Stimulated activated CD4-positive, alpha-beta T cell treated with anti-CD3 and anti-CD28 coated beads, Interleukin-12 subunit alpha, Interleukin-12 subunit beta, amount 100 ng/mL, for 24 hours (primary cell): ENCODE data around the gene NF1.
A peak's percentile ranks its signal among the peaks of the same experiment; 100 is the strongest.
"Not testable (repeated sequence)": the region's sequence is repeated elsewhere in the genome, so short reads cannot be mapped to it uniquely, and the experiment has no call there.

ENCODE experiments used
- DNase-seq, 2 experiments: peaks; one replicate each; pipeline ENCODE4 v3.0.0-alpha.2; 2020; ENCODE audit warnings: low read depth in 2 of 2

The NF1 gene

GRCh38 chr17:31085563-31085962, 9.2 kb upstream of the NF1 start:
- DNase-seq = no peak

GRCh38 chr17:31089471-31089870, 5.3 kb upstream of the NF1 start:
- DNase-seq = no peak

DNA sequence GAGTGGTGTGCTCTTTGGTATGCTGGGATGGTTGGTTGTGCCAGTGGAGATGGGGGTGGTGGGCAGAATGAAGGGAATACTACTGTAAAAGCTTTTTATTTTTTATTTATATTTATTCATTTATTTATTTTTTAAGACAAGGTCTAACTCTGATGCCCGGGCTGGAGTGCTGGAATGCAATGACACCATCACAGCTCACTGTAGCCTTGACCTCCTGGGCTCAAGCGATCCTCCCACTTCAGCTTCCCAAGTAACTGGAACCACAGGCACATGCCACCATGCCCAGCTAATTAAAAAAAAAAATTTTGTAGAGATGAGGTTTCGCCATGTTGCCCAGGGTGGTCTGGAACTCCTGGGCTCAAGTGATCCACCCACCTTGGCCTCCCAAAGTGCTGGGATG, 4.1 kb upstream of the NF1 start:
- not testable (repeated sequence) for DNase-seq

GRCh38 chr17:31092475-31093064, 2.2 kb upstream of the NF1 start:
- DNase-seq = no peak

DNA sequence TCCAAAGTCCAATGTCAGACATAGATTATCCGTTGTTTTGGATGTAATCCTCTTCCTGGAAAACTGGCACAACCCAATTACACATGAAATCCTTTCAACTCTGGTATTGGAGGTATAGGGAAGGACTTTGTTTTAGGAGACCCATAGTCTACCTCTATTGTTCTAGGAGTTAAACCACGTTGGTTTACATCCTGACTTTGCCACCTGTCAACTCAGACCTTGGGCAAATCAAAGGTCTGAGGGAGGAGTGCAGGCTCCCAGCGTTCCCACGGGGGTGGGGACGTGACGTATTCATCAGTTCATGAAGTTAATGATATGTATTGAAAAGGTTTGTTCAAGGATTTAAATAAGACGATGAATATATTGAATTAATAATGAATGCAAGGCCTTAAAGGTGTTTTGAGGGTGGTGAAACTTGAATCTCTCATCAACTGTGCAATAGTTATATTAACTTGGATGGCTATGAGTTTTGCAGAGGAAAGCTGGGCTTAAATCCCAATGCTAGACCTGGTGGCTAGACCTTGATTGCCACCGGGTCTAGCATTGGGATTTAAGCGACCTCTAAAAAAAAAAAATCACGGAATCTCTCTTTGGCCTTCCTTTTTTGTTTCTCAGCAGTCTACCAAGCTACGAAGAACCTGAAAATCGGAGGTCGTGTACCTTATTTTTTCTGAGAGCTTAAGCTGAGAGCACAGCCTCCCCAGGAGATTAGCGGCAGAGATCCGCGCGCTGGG, 744 bp upstream of the NF1 start:
- DNase-seq = no peak

DNA sequence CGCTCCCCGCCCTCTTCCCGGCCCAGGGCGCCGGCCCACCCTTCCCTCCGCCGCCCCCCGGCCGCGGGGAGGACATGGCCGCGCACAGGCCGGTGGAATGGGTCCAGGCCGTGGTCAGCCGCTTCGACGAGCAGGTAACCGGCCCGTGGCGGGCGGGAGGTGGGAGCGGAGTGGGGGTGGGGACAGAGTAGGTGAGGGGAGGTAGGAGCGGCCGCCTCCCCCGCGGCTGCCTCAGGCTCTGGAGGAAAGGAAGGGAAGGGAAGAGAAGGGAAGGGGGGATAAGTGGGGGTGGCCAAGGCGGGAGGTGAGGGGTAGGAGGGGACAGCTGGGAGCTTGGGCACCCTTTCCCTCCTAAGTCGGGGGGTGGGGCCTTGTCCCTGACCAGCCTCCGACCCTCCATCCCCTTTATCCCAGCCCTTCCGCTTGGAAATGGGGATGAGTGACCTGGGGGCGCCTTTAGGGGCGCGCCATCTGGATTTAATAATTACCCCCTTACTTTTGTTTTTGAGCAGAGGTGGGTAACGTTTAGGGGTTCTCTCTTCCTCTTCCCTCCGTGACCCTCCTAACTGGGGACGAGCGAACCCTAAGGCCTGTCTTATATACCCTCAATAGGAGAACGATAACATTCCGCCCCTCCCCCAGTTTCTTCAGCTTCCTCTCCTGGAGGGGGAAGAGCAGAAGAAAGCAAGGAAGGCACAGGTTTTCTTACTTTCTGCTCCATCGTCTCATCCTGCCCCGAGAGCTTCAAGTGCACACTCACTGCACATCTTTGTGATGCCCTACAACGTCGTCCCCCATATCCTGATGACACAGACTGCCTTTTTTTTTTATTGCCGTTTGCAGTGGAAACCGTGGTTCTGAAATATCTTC, 694 bp downstream of the NF1 start:
- DNase-seq = peak in 1 of 2 experiments; percentile 3

DNA sequence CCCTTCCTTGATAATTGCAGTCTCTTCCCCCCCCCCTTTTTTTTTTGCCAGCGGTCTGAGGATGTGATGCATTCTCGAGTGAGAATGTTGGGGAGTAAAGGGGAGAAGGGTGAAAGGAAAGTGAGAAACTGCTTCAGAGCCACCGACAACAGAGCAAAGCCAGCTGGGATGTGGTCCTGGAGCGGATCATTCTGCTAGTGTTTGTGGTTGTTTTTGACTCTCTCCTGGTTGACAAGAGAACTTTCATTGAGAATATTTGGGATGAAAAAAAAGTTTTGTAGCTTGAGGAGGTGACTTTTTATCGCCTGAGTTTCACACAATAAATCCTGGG, 1.3 kb downstream of the NF1 start:
- DNase-seq = no peak

DNA sequence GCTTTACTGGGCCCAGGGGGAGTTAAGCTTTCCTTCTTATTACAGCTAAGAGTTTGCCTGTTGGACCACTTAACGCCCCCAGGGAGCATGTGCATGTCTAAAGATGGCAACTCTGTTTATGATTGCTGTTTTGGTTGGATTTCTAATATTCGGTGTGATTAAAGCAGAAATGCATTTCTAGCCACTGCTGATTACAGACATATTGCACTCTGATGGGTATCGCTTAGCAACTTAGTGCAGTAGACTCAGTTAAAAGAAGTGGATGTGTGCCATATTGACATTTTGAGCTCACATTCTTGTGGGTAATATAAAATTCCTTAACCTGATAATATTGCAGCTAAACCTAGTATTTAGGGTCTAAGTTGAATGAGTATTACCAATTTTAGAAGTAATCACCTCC, 4.2 kb downstream of the NF1 start:
- no peak for DNase-seq

DNA sequence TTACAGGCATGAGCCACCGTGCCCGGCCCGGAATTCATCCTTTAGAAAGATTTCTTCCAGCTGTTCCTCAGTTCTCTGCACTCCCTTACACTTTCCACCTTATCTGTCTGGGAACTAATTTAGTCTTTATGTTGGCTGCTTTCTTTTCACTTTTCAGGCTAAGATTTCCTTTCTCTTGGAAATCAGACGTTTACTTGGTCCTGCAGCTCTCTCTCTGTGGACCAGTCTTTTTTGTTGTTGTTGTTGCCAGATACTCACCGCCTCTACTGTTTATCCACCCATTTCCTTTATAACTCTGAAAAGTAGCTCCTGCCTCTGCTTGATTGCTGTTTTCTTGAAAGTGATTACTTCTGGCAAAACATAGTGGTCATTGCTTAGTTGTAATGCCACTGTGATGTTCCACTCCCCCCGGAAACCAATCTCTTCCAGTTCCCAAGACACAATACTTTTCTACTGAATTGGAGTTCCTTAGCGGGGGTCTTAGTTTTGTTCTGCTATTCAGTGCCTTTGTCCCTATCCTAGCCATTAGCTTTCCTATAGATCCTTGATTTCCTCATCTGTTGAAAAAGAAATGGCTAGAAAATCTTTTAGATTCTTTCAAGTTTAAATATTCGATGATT, 6.2 kb downstream of the NF1 start:
- DNase-seq = no peak

DNA sequence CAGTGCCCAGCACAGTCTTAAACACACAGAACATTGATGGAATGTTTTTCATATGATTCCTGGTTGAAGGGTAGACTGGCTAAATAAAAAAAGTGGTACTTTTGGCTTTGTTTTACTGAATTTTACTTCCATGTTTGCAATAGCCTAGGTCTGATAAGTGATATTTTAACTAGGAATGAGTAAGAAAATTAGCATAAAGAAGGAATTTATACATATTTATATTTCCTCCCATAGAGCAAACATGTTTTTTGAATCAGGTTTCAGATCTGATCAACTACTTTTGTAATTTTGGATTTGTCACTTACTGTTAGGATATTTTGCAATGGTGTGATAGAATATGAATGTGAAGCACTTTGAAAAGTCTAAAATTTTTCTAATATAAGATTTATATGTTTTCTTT, 7.2 kb downstream of the NF1 start:
- DNase-seq = no peak

DNA sequence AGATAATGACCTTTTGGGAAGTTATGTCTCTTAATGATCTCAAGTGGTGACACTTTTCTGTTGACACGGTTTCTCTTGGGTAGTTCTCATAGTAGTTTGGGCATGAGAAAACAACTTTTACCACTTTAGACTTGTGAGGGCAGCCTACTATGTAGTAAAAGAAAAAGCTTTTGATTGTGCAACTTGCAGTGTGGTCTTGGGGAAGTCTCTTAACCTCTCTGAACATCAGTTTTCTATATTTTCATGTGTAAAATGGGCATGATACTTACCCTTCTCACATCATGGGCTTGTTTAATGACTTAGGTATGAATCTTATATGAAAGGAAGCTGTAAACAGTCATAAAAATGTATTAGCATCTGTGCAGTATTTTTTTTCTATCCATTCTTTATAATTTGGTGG, 11.2 kb downstream of the NF1 start:
- no peak for DNase-seq

GRCh38 chr17:31111183-31111582, 16.4 kb downstream of the NF1 start:
- DNase-seq = no peak

GRCh38 chr17:31112001-31112661, 17.4 kb downstream of the NF1 start:
- DNase-seq = no peak

DNA sequence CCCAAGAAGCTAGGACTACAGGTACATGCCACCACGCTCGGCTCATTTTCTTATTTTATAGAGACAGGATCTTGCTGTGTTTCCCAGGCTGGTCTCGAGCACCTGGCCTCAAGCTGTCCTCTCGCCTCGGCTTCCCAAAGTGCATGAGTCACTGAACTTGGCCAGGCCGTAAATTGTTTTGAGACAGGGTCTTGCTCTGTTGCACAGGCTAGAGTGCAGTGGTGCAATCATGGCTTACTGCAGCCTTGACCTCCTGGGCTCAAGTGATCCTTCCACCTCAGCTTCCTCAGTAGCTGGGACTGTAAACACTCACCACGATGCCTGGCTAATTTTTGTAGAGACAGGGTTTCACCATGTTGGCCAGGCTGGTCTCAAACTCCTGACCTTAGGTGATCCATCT, 18.6 kb downstream of the NF1 start:
- DNase-seq = not testable (repeated sequence)

GRCh38 chr17:31113939-31114338, 19.2 kb downstream of the NF1 start:
- no peak for DNase-seq

DNA sequence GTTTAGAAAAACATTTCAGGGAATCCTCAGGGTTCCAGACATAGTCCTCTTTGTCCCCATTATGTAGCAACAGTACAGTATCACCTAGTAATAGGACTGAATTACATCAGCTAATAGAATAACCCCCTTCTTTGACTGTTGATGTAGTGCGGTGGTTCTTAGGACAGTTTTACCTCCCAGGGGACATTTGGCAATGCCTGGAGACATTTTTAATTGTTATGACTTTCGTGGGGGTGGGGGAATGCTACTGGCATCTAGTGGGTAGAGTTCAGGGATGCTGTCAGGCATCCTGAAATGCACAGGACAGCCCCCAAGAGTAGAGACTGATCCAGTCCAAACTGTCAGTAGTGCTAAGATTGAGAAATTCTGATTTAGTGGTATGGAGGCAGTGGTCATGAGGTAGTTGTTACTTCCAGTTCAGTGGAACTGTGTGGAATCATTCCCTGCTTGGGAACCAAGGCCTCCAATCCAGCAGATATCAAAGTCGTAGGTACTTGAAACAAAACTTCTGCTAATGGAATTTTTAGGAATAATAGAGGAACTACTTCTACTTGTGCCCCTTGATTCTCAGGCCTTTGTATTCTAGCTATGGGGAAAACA, 20.3 kb downstream of the NF1 start:
- DNase-seq = no peak

DNA sequence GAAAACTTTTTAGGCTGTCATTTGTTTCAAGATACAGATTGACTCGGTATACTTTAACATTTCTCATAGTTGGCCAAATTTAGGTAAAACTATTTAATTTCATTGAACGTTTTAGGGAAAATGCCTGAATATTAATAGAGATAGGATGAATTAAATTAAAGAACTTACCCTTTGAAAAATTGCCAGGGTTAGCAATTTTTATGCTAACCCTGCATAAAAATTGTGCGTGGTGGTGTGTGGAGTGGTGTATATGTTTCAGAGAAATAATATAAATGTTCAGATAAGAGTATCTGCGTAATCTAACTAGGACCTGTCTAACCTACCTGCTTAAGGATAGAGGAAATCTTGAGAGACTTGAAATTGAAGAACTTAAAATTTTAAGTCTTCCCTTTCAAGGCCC, 21.4 kb downstream of the NF1 start:
- DNase-seq = no peak

DNA sequence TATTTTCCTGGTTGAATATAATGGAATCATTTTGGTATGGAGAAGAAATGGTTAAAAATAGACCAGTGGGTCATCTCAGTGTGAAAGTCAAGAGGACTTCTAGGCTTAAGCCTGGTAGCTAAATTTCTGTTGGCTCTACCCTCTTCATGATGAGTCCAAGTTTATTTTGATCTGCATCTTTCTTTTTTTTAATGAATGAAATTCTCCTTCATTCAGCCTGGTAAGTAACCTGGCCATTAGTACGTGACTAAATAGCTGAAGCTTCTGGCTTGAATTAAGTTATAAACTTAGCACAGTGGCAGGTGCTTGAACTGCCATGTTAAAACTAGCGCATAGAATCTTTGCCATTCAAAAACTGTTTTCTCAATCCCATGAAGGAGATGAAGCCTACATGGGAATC, 28.0 kb downstream of the NF1 start:
- DNase-seq = no peak

DNA sequence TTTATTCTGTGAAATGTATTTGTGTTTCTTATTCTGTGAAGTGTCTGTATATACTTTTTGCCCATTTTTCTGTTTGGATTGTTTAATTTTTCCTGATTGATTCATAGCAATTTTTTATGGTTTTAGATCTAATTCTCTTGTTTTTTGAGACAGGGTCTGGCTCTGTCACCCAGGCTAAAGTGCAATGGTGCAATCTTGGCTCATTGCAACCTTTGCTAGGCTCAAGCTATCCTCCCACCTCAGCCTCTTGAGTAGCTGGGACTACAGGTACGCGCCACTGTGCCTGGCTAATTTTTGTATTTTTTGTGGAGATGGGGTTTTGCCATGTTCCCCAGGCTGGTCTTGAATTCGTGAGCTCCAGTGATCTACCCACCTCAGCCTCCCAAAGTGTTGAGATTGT, 31.5 kb downstream of the NF1 start:
- DNase-seq = no peak

GRCh38 chr17:31128241-31128640, 33.5 kb downstream of the NF1 start:
- no peak for DNase-seq
